HG03135 (cell line): ENCODE data around the gene HS3ST5.

Source experiments
- ATAC-seq: cut with Tn5 transposase; IDR thresholded peaks from one replicate; pipeline ENCODE4 v1.9.1; 2021; ENCODE audit warnings: mild to moderate bottlenecking, moderate library complexity; ENCODE audit not compliant: unreplicated experiment

The HS3ST5 gene

DNA sequence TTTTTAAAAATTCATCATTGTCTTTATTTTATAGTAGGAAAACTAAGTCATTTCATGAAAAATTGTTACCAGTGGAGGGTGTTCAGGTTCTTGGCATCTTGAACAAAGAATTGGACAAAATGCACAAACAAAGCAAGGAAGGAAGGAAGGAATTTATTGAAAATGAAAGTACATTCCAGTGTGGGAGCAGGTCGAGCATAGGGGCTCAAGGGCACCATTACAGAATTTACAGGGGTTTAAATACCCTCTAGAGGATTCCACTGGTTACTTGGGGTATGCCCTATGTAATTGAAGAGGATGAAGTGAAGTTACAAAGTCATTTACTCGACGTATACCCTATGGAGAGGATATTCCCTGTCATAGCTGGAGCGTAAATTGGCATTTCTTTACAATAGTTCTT lies 334.5 kb downstream of the HS3ST5 start:
- no peak for ATAC-seq

DNA sequence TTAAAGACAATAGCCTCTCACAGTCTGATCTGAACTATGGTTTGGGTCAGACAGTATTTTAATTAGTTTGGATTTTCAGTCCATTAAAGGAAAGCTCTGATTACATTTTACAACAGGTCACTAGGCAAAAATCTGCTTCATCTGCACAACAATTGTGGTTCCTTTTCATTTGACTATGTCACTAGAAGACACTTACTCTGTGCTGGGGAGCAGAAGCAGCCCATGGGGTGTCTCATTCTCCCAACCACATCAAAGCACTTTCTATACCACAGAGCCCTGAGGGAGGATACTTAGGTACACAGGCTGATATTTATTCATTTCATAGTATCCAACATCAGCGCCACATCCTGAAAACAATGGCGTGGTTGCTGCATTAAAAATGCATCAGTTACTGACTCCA lies 335.3 kb downstream of the HS3ST5 start:
- ATAC-seq = no peak
